Measurements from ENCODE around the gene VSTM2B. TPM values are rescaled to one million over a fixed set of nuclear protein-coding genes. Genes with fewer than 3 reads are reported as not detected.

VSTM2B gene
- total RNA-seq, 2 donors from 2014 or later, result not detected

DNA sequence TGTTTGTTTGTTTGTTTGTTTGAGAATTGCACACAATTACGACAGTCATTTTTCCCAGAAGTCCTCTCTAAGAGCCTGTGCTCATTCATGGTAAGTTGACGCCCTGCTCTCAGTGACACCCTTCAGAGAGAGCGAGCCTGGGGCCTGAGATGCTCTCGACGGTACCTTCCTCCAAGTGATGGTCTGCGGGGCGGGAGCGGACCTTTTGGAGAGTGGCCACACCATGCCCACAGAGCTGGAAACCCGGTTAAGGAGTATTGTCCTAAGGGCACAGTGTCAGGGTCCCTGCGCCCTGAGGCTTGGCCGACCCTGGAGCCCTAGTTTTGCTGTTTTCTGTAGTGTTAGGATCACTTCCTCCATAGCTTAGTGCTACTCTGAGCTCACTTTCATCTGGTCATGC, 83.8 kb downstream of the VSTM2B start:
- no peak overlapping the region for H3K4me3 ChIP-seq
- no peaks in the 10 kb centered on the region for H3K27me3 ChIP-seq
- TF ChIP-seq POLR2A (IDR thresholded peaks at IDR 0.05) (no peak), CTCF (IDR thresholded peaks at IDR 0.05) (no peak)
- intact Hi-C loops (cut with DNase I), result loop anchor here (5.0 to 10.0 kb wide), 2 partner anchors 55 to 103 kb away; partner anchors contain the start of gene PLEKHF1
- no peak for DNase-seq
- no peak for ATAC-seq
- H3K4me1 ChIP-seq, result peaks cover 14% of the 10 kb centered on the region
- peaks cover 8 to 19% of the 10 kb centered on the region in 2 donors for H3K36me3 ChIP-seq (replicated peaks in 1 of 2; ENCODE audit: insufficient read depth in 1 of 2, low read depth in 2 of 2)
- H3K9me3 ChIP-seq, result no peaks in the 10 kb centered on the region
- H3K27ac ChIP-seq, result no peak overlapping the region
- WGBS, 2 donors, result 83 to 93% methylated on average over 11 of the region's 11 CpGs

DNA sequence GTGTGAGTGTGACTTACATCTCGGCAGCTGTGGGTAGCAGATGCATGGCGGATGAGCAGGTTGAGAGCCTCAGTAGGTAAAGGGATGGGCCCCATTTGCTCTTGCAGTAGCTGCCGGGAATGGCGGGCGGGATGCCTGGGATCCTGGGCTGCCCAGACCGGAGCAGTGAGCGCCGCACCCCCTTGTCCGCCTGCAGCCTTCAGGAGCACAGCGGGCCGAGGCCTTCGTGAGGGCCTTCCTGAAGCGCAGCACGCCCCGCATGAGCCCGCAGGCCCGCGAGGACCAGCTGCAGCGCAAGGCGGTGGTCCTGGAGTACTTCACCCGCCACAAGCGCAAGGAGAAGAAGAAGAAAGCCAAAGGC, 84.4 kb downstream of the VSTM2B start:
- TF ChIP-seq POLR2A (IDR thresholded peaks at IDR 0.05) (no peak), CTCF (IDR thresholded peaks at IDR 0.05) (no peak)
- H3K27me3 ChIP-seq, result no peaks in the 10 kb centered on the region
- H3K36me3 ChIP-seq (replicated peaks in 1 of 2; ENCODE audit: insufficient read depth in 1 of 2, low read depth in 2 of 2), result peaks cover 8 to 19% of the 10 kb centered on the region in 2 donors
- H3K4me3 ChIP-seq, result no peak overlapping the region
- WGBS, 2 donors, result 79 to 90% methylated on average over 13 to 20 of the region's 22 CpGs
- DNase-seq, result no peak
- H3K4me1 ChIP-seq, result peaks cover 11% of the 10 kb centered on the region
- intact Hi-C loops (cut with DNase I), result loop anchor here (5.0 to 10.0 kb wide), 2 partner anchors 55 to 102 kb away; partner anchors contain the start of gene PLEKHF1
- H3K27ac ChIP-seq, result no peak overlapping the region
- H3K9me3 ChIP-seq, result no peaks in the 10 kb centered on the region
- no peak for ATAC-seq

DNA sequence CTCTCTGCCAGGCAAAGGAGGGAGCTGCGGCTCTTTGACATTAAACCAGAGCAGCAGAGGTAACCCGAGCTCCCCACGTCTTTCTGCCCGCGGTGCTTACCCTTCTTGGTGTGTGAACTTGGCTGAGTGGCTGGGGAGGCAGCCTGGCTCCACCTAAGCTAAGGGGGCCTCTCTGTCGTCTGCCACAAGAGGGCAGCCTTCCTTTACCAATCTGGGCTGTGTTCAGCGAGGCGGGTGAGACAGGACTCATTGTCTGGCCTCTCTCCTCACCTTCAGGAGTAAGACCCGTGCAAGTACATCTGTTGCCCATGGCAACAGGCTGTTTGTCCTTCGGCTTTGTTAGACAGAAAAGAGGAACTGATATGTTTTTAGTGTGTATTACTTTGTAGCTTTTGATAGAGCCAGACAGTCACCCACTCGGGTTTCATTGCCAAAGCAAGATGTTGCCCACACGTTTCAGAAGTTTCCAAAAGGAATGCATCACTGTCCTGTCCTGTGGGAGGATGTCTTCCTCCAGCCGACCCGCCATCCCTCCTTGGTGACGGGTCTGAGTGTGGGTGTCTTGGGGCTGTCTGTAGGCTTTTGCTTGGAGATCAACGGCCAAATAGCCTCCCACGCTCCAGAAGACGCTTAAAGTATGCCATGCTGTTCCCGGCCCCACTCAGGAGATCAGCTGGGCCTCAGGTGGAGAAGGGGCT, 84.9 kb downstream of the VSTM2B start:
- peaks cover 8 to 19% of the 10 kb centered on the region in 2 donors for H3K36me3 ChIP-seq (replicated peaks in 1 of 2; ENCODE audit: insufficient read depth in 1 of 2, low read depth in 2 of 2)
- H3K4me3 ChIP-seq, result no peak overlapping the region
- TF ChIP-seq POLR2A (IDR thresholded peaks at IDR 0.05) (no peak), CTCF (IDR thresholded peaks at IDR 0.05) (peak; percentile 76 to 88 (median 80))

DNA sequence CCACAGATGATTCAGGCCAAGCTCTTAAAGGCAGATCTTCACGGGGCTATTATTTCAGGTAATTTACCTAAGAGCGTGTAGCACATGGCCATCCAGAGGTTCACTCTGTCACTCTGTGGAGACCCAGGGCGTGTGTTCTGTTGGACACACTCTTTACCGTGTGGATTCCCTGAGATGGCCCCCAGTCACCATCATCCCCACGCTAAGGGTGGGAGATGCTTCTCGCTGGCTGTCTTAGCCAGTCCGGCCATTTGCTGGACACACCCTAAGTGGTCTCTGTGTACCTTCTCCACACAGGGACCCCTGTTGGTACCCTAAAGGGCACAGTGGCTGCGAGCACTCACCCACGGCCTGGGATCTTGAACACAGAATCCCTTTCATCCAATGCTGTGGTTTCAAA, 86.3 kb downstream of the VSTM2B start:
- Histone ChIP-seq H3K27ac (no peak overlapping the region), H3K27me3 (no peaks in the 10 kb centered on the region), H3K4me3 (no peak overlapping the region), H3K4me1 (peaks cover 2% of the 10 kb centered on the region), H3K9me3 (no peaks in the 10 kb centered on the region), H3K36me3 (replicated peaks in 1 of 2; ENCODE audit: insufficient read depth in 1 of 2, low read depth in 2 of 2) (peaks cover 8 to 21% of the 10 kb centered on the region in 2 donors)
- intact Hi-C loops (cut with DNase I), result loop anchor here (5.0 to 10.0 kb wide), 2 partner anchors 53 to 100 kb away; partner anchors contain the start of gene PLEKHF1
- 84 to 89% methylated on average over 7 to 9 of the region's 9 CpGs for WGBS, 2 donors
- ATAC-seq, result no peak
- no peak for DNase-seq
- TF ChIP-seq CTCF (IDR thresholded peaks at IDR 0.05) (no peak), POLR2A (IDR thresholded peaks at IDR 0.05) (no peak)

More for the DNA sequence above, 84.9 kb downstream of the VSTM2B start:
- WGBS, 2 donors, result 18 to 34% methylated on average over 11 to 18 of the region's 19 CpGs
- Histone ChIP-seq H3K9me3 (no peaks in the 10 kb centered on the region), H3K27ac (no peak overlapping the region), H3K4me1 (peaks cover 8% of the 10 kb centered on the region), H3K27me3 (no peaks in the 10 kb centered on the region)
- DNase-seq, result peak; percentile 80 to 87 (median 82)
- ATAC-seq, result peak; percentile 71
- intact Hi-C loops (cut with DNase I), result loop anchor here (5.0 to 10.0 kb wide), 2 partner anchors 54 to 102 kb away; partner anchors contain the start of gene PLEKHF1
